GOT3 (cell line): ENCODE results near the gene MON1A.

Experiments used
- DNase-seq: peaks from one replicate; lab custom pipeline; 2025; ENCODE audit warnings: mixed read lengths; lab: John Stamatoyannopoulos, UW

MON1A gene

DNA sequence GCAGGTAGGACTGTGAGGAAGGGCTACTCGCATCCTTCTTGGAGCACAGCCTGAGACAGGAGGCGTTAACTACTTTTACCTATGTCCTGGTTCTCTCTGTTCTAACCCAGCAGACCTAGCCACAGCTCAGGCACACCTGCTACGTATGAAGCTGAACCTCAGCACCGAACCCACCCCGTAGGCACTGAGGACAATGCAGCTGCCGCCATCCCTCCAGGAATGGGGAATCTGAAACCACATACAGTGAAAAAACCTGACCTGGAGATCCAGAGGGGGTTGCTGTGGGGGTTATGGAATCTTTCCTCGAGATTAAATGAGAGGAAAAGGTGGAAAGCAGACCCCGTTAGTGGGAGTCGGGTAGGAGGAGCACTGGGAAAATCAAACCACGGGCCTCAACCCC lies 40.3 kb downstream of the MON1A start:
- no peak for DNase-seq

DNA sequence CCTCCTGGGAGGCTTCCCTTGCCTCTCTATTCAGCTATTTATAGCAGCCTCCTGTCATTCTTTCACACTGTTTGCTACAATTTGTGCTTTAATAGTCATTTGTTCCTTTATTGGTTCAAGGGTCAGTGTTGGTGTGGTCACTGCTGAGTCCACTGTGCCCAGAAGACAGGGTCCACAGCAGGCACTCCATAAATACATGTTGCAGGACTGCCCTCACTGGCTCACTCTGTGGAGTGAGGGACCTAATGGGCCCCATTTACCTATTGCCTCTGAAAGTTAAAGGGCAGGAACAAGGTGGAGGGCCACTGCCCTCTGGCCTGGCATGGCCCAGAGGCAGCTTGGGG lies 42.7 kb downstream of the MON1A start:
- DNase-seq = no peak

GRCh38 chr3:49883998-49884397 lies 45.6 kb downstream of the MON1A start:
- DNase-seq = no peak

- no peak for DNase-seq
Observed at GRCh38 chr3:49882166-49882565, 47.4 kb downstream of the MON1A start.

DNA sequence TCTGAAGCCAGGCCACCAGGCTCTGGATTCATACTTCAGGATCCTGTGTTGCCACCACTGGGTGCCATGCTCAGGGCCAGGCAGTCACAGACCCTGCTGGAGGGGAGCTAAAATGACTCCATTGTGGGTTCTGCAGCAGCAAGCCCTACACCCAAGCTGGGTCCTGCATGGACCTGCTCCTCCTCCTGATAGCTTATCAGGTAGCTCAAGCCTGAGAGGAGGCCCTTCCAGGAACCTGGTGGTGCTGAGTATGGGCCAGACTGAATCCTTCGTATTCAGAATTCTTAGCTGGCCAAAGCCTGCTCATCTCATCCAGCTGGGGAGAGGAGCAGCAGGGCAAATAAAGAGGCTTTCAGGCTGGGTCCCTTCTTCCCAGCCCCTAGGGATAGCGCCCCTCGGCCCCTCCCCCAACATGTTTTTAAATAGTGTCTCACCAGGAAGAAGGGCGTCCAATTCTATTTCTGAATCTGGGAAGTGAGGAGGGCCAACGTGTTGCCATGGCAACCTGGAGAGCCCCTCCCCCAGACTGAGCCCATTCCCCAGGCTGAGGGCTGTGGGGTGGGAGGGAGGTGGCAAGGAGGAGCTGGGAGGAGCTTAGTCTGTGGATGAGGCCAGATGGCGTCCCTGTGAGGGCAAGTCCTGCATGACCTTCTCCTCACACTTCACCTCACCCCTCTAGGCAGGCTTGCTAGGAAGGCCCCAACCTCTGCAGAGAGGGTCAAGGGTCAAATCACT lies 48.9 kb downstream of the MON1A start:
- DNase-seq = no peak

GRCh38 chr3:49879721-49880120 lies 49.9 kb downstream of the MON1A start:
- no peak for DNase-seq

DNA sequence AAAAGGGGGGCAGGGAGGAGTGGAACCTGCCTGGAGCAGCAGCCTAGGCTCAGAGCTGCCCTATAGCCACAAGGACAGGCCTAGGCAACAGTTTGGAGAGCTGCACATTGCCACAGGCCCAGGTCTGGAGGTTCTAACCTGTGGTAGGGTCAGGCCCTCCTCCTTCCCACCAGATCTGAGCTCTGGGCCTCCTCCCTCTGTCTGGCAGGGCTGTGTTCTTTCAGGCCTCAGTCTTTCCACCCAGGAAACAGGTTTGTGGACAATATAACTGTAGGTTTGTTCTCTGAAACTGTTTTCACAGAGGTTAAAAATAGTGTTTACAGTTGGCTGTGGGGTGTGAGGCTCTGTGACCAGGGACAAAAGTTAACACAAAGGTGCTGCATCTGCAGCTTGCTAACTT lies 50.9 kb downstream of the MON1A start:
- DNase-seq = no peak

- DNase-seq = no peak
Observed at GRCh38 chr3:49877716-49878115, 51.9 kb downstream of the MON1A start.

DNA sequence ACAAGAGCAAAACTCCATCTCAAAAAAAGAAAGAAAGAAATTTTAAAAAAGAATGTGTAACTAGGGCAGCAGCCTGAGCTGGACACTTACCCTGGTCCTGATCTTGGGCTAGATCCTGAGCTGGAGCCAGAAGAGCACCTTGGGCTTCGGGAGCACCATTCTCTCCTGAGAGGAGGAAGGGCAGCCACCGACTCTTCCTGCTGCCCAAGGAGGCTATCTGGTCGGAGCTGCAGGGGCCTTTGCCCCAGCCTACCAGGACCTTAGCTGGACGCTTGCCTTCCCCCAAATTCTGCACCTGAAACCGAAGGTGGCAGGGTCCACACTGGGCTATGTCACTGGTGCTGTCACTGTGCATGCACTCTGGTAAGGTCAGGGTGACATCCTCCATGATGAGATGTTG lies 53.0 kb downstream of the MON1A start:
- no peak for DNase-seq

GRCh38 chr3:49873623-49874022 lies 56.0 kb downstream of the MON1A start:
- no peak for DNase-seq

GRCh38 chr3:49872801-49873281 lies 56.8 kb downstream of the MON1A start:
- DNase-seq = no peak

GRCh38 chr3:49871531-49872153 lies 58.0 kb downstream of the MON1A start:
- no peak for DNase-seq

DNA sequence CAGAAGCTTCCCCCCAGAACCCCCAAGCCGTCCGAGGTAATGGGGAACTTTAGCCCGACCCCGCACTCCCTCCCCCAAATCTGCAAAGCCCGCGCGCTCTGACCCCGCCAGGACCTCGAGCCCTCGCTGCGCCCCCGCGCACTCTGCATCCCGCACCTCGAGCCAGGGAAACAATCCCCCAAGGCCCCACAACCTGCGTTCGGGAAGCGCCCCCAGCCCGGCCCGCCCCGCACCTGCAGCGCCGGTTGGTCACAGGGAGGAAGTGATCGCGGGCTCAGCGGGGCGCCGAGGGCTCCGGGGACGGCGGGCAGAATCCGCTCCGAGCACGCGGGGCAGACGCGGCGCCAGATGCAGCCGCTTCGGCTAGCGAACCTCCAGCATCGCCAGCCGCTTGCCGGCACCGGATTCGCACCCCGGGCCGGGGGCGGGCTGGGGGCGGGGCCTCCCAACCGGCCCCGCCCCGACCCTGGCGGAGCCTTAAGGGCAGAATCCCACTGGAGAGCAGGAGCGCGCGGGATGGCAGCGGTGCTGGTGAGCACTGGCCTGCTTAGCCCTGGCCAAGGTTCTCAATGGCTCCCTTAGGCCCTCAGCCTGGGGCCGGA lies 60.0 kb downstream of the MON1A start, which contains the start of gene CAMKV:
Gene CAMKV (minus strand): TSS at position 382 of the 602 bp plus-strand sequence. CDS start 7,518 bp downstream, outside the sequence.
- no peak for DNase-seq

GRCh38 chr3:49868862-49869466 lies 60.6 kb downstream of the MON1A start:
- no peak for DNase-seq

DNA sequence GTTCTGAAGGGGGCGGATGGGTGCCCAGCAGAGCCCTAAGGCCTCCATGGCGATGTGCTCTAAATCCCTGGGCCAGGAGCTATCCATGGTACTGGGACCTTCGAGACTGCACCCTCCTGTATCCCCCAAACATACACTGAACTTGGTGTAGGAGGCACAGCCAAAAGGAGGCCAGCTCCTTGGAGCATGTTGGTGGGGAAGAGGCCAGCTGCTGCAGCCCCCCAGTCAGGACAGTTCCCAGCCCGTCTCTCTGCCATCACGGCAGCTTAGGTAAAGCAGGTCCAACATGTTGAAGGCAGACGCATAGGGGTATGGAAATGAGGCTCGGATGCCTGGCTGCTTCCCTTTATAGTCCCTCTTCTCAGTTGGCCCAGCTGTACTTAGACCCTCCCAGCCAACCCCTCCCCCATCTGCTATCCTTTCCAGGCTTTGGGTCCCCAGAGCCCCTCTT lies 61.7 kb downstream of the MON1A start:
- DNase-seq = no peak

- no peak for DNase-seq
Observed at GRCh38 chr3:49867400-49867799, 62.2 kb downstream of the MON1A start.

- DNase-seq = no peak
Observed at GRCh38 chr3:49865198-49865784, 64.3 kb downstream of the MON1A start.

DNA sequence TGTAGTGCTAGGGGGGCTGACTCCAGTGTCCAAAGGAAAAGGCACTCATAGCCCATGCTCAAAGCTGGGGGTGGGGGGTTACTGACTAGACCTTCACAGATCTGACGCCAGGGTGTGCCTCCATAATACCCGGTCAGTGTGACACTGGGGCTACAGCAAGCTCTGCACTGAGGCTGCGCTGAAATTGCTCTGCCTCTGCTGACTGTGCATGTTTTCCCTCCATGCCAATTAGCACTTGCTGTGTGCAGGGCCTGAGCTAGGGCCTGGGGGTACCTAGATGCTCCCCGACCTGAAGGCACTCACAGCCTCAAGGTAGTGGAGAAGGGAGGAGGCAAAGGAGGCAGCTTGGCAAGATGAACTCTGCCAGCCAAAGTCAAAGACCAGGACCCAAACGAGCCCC lies 65.1 kb downstream of the MON1A start:
- no peak for DNase-seq

DNA sequence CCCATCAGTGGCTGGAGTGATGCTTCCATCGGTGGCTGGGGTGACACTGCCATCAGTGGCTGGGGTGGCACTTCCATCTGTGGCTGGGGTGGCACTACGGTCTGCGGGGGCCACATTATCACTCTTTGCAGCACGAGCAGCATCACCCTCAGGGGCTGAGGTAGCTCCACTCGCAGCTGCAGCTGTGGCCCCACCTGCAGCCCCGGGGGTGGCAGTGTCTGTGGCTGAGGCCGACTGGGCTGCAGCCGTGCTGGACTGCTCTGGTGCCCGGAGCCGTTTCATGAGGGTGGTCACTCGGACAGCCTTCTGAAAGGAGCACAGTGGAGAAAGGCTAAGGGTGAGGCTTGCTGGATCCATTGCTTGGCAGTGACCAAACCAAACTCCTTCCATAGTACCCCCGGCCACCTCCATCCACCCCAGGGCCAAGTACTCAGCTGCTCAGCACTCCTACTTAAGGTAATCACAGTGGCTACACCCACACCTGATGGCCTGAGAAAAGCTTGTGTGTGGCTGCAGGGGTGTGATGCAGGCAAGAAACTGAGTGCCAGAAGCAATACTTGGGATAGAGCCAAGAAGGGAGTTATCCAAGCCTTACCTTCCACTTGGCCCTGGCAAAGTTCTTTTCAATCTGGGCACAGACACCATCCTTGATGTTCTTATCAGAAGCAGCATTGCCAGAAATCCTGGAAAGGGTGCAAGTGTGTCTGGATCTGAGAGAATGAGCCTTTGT lies 69.9 kb downstream of the MON1A start:
- no peak for DNase-seq
